ENCODE results near the gene IMMP2L.
"Not testable (repeated sequence)": the region's sequence is repeated elsewhere in the genome, so short reads cannot be mapped to it uniquely, and the experiment has no call there.

Gene IMMP2L

GRCh38 chr7:111505422-111505821, 56.9 kb downstream of the IMMP2L start:
- DNase-seq: not testable (repeated sequence)

GRCh38 chr7:111501799-111502198, 60.5 kb downstream of the IMMP2L start:
- not testable (repeated sequence) for DNase-seq

- DNase-seq: no peak
These were observed 63.3 kb downstream of the IMMP2L start for GRCh38 chr7:111499027-111499426.

GRCh38 chr7:111498391-111499007, 63.8 kb downstream of the IMMP2L start:
- DNase-seq: no peak

- no peak for DNase-seq
These were observed 67.0 kb downstream of the IMMP2L start for GRCh38 chr7:111495173-111495810.

GRCh38 chr7:111492234-111492633, 70.1 kb downstream of the IMMP2L start:
- DNase-seq: no peak

- peak; percentile 17 for DNase-seq
These were observed 75.7 kb downstream of the IMMP2L start for GRCh38 chr7:111486472-111487142.

- DNase-seq: no peak
These were observed 76.5 kb downstream of the IMMP2L start for GRCh38 chr7:111485701-111486380.

- DNase-seq: no peak
These were observed 79.2 kb downstream of the IMMP2L start for GRCh38 chr7:111483078-111483477.

GRCh38 chr7:111477462-111478225, 84.6 kb downstream of the IMMP2L start:
- no peak for DNase-seq

GRCh38 chr7:111476586-111477293, 85.6 kb downstream of the IMMP2L start:
- DNase-seq: no peak

- DNase-seq: no peak
These were observed 86.3 kb downstream of the IMMP2L start for GRCh38 chr7:111475959-111476358.

- no peak for DNase-seq
These were observed 86.9 kb downstream of the IMMP2L start for GRCh38 chr7:111475419-111475748.

- DNase-seq: no peak
These were observed 87.4 kb downstream of the IMMP2L start for GRCh38 chr7:111474723-111475418.

- DNase-seq: no peak
These were observed 88.7 kb downstream of the IMMP2L start for GRCh38 chr7:111473449-111474198.

GRCh38 chr7:111470998-111471397, 91.3 kb downstream of the IMMP2L start:
- DNase-seq: no peak

- not testable (repeated sequence) for DNase-seq
These were observed 92.4 kb downstream of the IMMP2L start for GRCh38 chr7:111469894-111470293.

GRCh38 chr7:111465774-111466173, 96.5 kb downstream of the IMMP2L start:
- not testable (repeated sequence) for DNase-seq

- no peak for DNase-seq
These were observed 101.6 kb downstream of the IMMP2L start for GRCh38 chr7:111460695-111461094.

- no peak for DNase-seq
These were observed 102.5 kb downstream of the IMMP2L start for GRCh38 chr7:111459757-111460280.
